ENCODE results near the gene AP2B1. TPM values are rescaled to one million over a fixed set of nuclear protein-coding genes. Genes with fewer than 3 reads are reported as not detected.

AP2B1 gene
- total and polyA plus RNA-seq, 10 donors: 16.7 to 144 (median 90.7) TPM

DNA sequence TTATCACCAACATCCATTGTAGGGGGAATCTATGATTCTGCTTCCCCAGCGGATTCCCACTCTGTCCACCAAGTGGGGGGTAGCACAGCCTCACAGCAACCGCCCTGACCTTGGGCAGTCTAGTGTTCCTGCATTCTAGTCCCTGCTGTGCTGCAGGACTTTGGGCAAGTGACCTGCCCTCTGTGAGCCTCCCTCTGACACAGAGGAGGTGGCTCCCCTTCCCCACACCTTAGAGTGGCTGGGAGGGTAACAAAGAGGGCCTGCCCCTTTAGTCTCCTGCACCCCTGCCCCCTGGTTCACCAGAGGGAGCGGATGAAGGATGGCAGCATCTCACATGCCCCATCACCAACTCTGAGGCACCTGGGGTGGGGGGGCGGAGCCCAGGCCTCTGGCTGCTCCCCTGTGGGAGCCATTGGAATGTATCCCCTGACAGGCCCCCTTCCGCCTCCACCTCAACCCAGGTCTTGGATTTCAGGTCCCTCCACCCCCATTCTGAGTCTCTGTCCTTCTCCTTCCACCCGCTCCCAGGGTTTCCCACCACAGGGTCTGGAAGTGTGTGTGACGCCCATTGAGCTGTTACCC lies 155.9 kb downstream of the AP2B1 start:
- Histone ChIP-seq H3K36me3 (no peaks in the 10 kb centered on the region), H3K27me3 (replicated peaks in 1 of 7) (peaks cover 0 to 77% (median 28%) of the 10 kb centered on the region in 7 donors), H3K27ac (no peak overlapping the region), H3K4me3 (no peak overlapping the region), H3K4me1 (peaks cover 0 to 19% (median 12%) of the 10 kb centered on the region in 6 donors), H3K9me3 (no peaks in the 10 kb centered on the region)
- intact Hi-C loops (cut with DNase I; ENCODE audit: low total_unique reads): loop anchor here (10.0 kb wide), 2 partner anchors 428 to 578 kb away; no protein-coding TSS in a partner anchor
- no peak for DNase-seq
- no peak for TF ChIP-seq POLR2AphosphoS5 (IDR thresholded peaks at IDR 0.05)
- TF ChIP-seq, protein P1, sequence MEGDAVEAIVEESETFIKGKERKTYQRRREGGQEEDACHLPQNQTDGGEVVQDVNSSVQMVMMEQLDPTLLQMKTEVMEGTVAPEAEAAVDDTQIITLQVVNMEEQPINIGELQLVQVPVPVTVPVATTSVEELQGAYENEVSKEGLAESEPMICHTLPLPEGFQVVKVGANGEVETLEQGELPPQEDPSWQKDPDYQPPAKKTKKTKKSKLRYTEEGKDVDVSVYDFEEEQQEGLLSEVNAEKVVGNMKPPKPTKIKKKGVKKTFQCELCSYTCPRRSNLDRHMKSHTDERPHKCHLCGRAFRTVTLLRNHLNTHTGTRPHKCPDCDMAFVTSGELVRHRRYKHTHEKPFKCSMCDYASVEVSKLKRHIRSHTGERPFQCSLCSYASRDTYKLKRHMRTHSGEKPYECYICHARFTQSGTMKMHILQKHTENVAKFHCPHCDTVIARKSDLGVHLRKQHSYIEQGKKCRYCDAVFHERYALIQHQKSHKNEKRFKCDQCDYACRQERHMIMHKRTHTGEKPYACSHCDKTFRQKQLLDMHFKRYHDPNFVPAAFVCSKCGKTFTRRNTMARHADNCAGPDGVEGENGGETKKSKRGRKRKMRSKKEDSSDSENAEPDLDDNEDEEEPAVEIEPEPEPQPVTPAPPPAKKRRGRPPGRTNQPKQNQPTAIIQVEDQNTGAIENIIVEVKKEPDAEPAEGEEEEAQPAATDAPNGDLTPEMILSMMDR (IDR thresholded peaks at IDR 0.05 in 8 of 11, conservative IDR thresholded peaks at IDR 0.05 in 3 of 11): no peak
- TF ChIP-seq POLR2A (IDR thresholded peaks at IDR 0.05): no peak
- WGBS, 5 donors: 69 to 90% (median 79%) methylated on average over 7 of the region's 7 CpGs

DNA sequence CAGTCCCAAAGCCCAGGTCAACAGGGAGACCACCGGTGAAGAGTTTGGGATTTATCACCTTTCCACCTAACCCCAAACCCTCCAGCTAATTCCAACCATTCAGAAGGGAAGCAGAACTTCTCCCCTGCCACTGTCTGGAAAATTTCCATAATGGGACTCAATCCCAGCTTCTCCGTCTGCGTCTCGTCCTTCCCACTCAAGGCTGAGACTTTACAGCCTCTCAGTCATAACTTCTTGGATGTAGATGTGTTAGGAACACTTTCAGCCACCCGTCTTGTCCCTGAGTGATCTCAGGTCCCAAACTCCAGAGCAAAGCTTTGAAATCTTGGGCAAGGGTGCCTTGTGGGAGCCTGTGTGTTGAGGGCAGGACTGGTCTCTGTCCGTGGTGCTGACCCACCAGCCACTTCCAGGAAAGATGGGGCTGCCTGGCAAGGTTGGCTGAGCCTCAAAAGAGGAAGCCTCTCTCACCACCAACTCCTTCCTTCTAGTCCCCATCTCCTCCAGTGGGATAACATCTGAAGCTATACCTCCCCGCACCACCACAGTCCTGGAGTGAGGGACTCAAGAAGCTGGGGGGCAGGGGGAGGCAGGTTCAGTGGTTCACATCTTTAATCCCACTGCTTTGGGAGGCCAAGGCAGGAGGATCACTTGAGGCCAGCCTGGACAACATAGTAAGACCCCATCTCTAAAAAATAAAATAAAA lies 156.7 kb downstream of the AP2B1 start:
- H3K4me3 ChIP-seq: no peak overlapping the region
- TF ChIP-seq POLR2AphosphoS5 (IDR thresholded peaks at IDR 0.05) (no peak), POLR2A (IDR thresholded peaks at IDR 0.05) (no peak)
- TF ChIP-seq, protein P1 (IDR thresholded peaks at IDR 0.05 in 8 of 11, conservative IDR thresholded peaks at IDR 0.05 in 3 of 11): no peak
- H3K4me1 ChIP-seq: peaks cover 0 to 19% (median 12%) of the 10 kb centered on the region in 6 donors
- WGBS, 5 donors: 44 to 66% (median 52%) methylated on average over 7 of the region's 7 CpGs
- H3K27ac ChIP-seq: no peak overlapping the region
- intact Hi-C loops (cut with DNase I; ENCODE audit: low total_unique reads): loop anchor here (10.0 kb wide), 2 partner anchors 429 to 579 kb away; no protein-coding TSS in a partner anchor
- H3K9me3 ChIP-seq: no peaks in the 10 kb centered on the region
- H3K27me3 ChIP-seq (replicated peaks in 1 of 7): peaks cover 0 to 85% (median 34%) of the 10 kb centered on the region in 7 donors
- no peak for DNase-seq
- no peaks in the 10 kb centered on the region for H3K36me3 ChIP-seq

DNA sequence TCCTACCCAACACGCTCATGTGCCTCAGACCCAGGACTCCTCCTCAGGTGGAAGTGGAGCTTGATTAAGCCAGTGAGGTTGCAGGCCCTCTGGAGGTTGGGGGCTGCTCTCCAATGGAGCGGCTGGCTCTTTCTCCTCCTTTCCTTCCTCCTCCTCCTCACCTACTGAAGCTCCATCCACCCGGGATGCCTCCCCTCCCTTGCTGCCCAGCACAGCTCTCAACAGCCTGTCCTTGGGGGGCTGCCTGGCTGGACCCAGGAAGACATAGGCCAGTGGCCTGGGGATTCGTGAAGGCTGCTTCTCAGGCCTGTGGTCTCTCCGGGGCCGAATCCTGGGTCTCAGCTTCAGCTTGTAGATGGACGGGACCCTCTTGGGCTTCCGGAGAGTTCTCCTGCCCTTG lies 157.7 kb downstream of the AP2B1 start:
- Histone ChIP-seq H3K27ac (no peak overlapping the region), H3K27me3 (replicated peaks in 1 of 7) (peaks cover 0 to 96% (median 44%) of the 10 kb centered on the region in 7 donors)

More for the DNA sequence above, 157.7 kb downstream of the AP2B1 start:
- 68 to 91% (median 80%) methylated on average over 8 of the region's 8 CpGs for WGBS, 5 donors
- H3K4me3 ChIP-seq: no peak overlapping the region
- no peak for TF ChIP-seq POLR2A (IDR thresholded peaks at IDR 0.05)
- TF ChIP-seq, protein P1 (IDR thresholded peaks at IDR 0.05 in 8 of 11, conservative IDR thresholded peaks at IDR 0.05 in 3 of 11): no peak
- TF ChIP-seq POLR2AphosphoS5 (IDR thresholded peaks at IDR 0.05): no peak
- H3K4me1 ChIP-seq: peaks cover 0 to 22% (median 14%) of the 10 kb centered on the region in 6 donors
- no peaks in the 10 kb centered on the region for H3K9me3 ChIP-seq
- H3K36me3 ChIP-seq: no peaks in the 10 kb centered on the region
- no peak for DNase-seq
- intact Hi-C loops (cut with DNase I; ENCODE audit: low total_unique reads): loop anchor here (10.0 kb wide), 2 partner anchors 430 to 580 kb away; no protein-coding TSS in a partner anchor

All from spleen (tissue), 11 donors.